ENCODE results near the gene PTPRM.
"Not testable (repeated sequence)": the region's sequence is repeated elsewhere in the genome, so short reads cannot be mapped to it uniquely, and the experiment has no call there.

Gene PTPRM

DNA sequence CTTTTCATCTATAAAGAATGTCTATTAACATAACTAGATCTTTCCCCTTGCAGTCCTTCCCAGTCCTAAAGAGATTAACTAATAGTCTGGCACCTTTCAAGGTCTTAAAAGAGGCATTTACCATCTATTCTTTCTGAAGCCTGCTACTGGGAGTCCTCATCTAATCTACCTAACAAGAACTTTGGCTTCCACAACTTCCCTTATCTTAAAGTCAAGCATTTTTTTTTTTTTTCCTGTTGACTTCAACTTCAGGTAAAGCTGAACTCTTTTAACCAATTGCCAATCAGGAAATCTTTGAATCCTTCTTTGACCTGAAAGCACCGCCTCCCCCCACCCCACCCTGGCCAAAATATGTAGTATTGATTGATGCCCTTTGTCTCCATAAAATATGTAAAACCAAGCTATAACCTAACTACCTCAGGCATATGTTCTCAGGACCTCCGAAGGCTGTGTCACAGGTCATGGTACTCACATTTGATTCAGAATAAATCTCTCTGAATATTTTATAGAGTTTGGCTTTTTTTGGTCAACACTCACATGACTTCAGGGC is 168.6 kb downstream of the PTPRM start:
- no peak for DNase-seq (ENCODE audit: low read depth)
- TF ChIP-seq, protein P1, sequence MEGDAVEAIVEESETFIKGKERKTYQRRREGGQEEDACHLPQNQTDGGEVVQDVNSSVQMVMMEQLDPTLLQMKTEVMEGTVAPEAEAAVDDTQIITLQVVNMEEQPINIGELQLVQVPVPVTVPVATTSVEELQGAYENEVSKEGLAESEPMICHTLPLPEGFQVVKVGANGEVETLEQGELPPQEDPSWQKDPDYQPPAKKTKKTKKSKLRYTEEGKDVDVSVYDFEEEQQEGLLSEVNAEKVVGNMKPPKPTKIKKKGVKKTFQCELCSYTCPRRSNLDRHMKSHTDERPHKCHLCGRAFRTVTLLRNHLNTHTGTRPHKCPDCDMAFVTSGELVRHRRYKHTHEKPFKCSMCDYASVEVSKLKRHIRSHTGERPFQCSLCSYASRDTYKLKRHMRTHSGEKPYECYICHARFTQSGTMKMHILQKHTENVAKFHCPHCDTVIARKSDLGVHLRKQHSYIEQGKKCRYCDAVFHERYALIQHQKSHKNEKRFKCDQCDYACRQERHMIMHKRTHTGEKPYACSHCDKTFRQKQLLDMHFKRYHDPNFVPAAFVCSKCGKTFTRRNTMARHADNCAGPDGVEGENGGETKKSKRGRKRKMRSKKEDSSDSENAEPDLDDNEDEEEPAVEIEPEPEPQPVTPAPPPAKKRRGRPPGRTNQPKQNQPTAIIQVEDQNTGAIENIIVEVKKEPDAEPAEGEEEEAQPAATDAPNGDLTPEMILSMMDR (conservative IDR thresholded peaks at IDR 0.05; ENCODE audit: low read depth, low read length) = no peak

DNA sequence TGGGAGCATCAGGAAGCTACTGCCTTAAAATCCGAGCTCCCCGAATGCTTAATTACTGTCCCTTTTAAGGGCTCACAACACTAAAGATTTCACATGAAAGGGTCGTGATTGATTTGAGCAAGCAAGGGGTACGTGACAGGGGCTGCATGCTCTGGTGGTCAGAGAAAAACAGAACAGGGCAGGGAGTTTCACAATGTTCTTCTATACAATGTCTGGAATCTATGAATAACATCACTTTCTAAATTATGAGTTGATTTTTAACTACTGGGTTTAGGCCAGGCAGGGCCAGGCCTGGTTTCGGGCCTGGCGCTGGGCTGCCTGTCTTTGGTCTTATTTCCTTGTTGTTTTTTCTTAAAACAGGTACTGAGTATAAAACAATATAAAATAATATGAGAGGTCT is 169.4 kb downstream of the PTPRM start:
- not testable (repeated sequence) for H3K4me3 ChIP-seq (ENCODE audit: low read length); DNase-seq (ENCODE audit: low read depth)

More for the DNA sequence above, 168.6 kb downstream of the PTPRM start:
- no peak overlapping the region for H3K4me3 ChIP-seq (ENCODE audit: low read length)

DNA sequence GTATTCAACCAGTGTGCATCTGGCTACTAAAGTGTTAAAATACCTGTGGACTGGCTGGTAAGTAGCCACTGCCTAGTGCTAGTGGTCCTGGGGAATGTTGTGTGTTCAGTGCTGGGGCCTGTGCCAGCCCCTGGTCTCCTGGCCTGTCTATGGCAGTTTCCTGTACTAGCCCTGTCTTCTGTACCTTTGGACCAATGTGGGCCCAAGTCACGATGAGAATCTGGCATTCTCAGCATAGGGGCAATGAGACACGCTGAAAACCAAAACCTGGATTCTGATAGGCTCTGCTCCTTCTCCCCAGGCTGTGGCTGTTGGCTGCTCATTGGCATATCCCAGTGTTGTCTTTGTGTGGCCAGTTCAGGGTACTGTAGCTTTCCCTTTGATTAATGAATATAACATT is 170.4 kb downstream of the PTPRM start:
- H3K4me3 ChIP-seq (ENCODE audit: low read length) = no peak overlapping the region
- no peak for DNase-seq (ENCODE audit: low read depth)
- TF ChIP-seq, protein P1 (conservative IDR thresholded peaks at IDR 0.05; ENCODE audit: low read depth, low read length) = no peak

DNA sequence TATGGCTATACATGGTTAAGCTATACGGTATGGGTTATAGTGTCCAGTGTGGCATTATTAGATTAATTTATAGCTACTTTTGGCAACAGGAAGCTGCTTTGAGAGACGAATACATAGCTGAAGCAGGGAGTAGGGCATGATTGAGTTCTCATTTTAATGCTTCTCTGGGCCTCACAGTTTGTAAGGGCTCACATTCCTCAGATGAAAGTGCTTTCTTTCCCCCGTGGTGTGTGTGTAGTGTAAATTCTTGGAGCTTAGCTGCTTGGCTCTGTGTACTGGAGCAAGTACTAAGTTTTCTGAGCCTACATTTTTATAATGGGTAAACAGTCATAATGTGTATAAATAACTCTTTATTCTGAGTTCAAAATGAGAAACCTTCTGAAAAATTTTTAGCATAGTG is 173.7 kb downstream of the PTPRM start:
- DNase-seq (ENCODE audit: low read depth) = peak; percentile 52
- no peak overlapping the region for H3K4me3 ChIP-seq (ENCODE audit: low read length)
- TF ChIP-seq, protein P1 (conservative IDR thresholded peaks at IDR 0.05; ENCODE audit: low read depth, low read length) = no peak

DNA sequence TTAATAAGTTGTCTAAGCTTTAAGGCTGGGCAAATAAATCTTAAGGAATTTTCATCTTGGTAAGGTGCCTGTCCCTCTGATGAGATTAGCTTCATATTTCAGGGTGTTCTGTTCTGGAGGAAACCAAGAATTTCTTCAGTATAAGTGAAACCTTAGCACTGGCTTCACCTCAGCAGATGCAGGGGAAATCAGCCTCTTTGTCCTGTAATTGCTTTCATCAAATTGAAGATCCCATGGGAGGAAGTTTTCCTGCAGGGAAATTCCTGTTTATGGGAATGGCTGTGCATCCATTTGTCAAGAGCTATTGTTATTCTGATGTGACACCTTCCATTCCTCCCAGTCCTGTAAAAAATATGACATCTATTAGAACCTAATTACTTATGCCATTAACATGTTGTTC is 174.5 kb downstream of the PTPRM start:
- TF ChIP-seq, protein P1 (conservative IDR thresholded peaks at IDR 0.05; ENCODE audit: low read depth, low read length) = no peak
- DNase-seq (ENCODE audit: low read depth) = no peak
- H3K4me3 ChIP-seq (ENCODE audit: low read length) = no peak overlapping the region

DNA sequence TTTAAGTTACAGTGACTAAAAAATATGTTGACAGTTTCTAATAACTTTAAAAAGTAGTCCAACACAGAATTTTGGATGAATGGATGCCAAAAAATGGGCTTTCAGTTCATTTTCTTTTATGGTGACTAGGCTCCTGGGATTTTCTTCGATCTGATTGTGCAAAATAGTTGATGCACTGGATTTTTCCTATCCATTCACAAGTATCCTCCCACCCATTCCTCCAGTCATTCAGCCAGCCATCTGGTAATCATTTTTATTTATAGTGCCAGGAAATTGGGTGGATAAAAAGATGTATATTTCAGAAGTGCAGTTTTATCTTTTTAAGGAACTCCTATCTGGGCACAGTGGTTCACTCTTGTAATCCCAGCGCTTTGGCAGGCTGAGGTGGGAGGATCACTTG is 175.1 kb downstream of the PTPRM start:
- TF ChIP-seq, protein P1 (conservative IDR thresholded peaks at IDR 0.05; ENCODE audit: low read depth, low read length) = no peak
- no peak for DNase-seq (ENCODE audit: low read depth)
- H3K4me3 ChIP-seq (ENCODE audit: low read length) = no peak overlapping the region

DNA sequence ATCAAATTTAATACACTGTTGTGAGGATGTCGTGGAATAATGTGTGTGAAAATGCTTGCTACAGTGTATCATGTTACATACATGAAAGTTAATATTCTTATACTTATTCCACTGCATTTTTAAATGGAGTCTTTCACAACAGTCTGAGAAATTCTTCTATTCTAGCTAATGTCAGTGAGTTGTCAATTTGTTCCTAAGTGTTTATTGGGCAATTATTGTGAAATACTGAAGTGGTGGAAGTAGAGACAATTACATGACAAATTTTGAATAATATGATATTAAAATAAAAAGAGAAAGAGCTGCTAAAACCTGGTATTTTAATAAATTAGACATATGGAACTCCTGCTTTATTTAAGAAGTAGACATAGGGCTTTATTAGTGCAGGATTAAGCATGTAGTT is 176.1 kb downstream of the PTPRM start:
- DNase-seq (ENCODE audit: low read depth) = no peak
- TF ChIP-seq, protein P1 (conservative IDR thresholded peaks at IDR 0.05; ENCODE audit: low read depth, low read length) = no peak

DNA sequence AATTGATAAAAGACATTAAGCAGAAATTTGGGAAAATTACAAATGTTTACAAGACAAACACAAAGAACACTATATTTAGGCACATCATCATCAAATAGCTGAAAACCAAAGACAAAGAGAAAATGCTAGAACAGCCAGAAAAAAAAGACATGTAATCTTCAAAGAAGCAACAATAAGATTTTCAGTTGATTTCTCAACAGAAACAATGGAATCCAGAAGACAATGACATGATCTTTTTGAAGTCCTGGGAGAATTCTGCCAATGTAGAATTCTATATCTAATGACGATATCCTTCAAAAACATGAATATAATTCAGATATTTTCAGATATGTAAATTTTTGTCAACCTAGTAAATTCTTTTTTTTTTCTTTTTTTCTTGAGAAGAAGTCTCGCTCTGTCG is 179.0 kb downstream of the PTPRM start:
- TF ChIP-seq, protein P1 (conservative IDR thresholded peaks at IDR 0.05; ENCODE audit: low read depth, low read length) = no peak
- no peak for DNase-seq (ENCODE audit: low read depth)

More for the DNA sequence above, 176.1 kb downstream of the PTPRM start:
- no peak overlapping the region for H3K4me3 ChIP-seq (ENCODE audit: low read length)

More for the DNA sequence above, 179.0 kb downstream of the PTPRM start:
- H3K4me3 ChIP-seq (ENCODE audit: low read length) = no peak overlapping the region
